H4 (cell line): Measurements from ENCODE around the gene ARL15. TPM values are rescaled to one million over a fixed set of nuclear protein-coding genes. Genes with fewer than 3 reads are reported as not detected.
"Not testable (repeated sequence)": the region's sequence is repeated elsewhere in the genome, so short reads cannot be mapped to it uniquely, and the experiment has no call there.

Experiments used
- DNase-seq: peaks from one replicate; pipeline ENCODE4 v3.0.0-alpha.2; 2015; ENCODE audit warnings: low spot score
- total RNA-seq: library from RNA; depleted of rRNA; stranded (reverse); fragments of >200 nt; shearing (Covaris generic); gene quantifications from 2 replicates; pipeline ENCODE4 v1.2.3, GENCODE V29; 2014; rRNA removed

Gene ARL15
- total RNA-seq = 15.3 and 21.3 TPM in 2 replicates

- DNase-seq = peak; percentile 96
Measured at GRCh38 chr5:54310433-54311175, at the start of gene ARL15. TSS of gene ARL15 (minus strand) at chr5:54310573.

- peak; percentile 37 for DNase-seq
Measured at GRCh38 chr5:54360089-54360488, 49.7 kb upstream of the ARL15 start.

- DNase-seq = no peak
Measured at GRCh38 chr5:54357408-54358058, 47.2 kb upstream of the ARL15 start.

GRCh38 chr5:54353933-54354564 is 43.7 kb upstream of the ARL15 start:
- not testable (repeated sequence) for DNase-seq

- not testable (repeated sequence) for DNase-seq
Measured at GRCh38 chr5:54352580-54352979, 42.2 kb upstream of the ARL15 start.

GRCh38 chr5:54347221-54347865 is 37.0 kb upstream of the ARL15 start:
- no peak for DNase-seq

- no peak for DNase-seq
Measured at GRCh38 chr5:54344653-54345052, 34.3 kb upstream of the ARL15 start.

- DNase-seq = no peak
Measured at GRCh38 chr5:54341971-54342370, 31.6 kb upstream of the ARL15 start.

GRCh38 chr5:54337523-54337922 is 27.1 kb upstream of the ARL15 start:
- no peak for DNase-seq

- DNase-seq = no peak
Measured at GRCh38 chr5:54332720-54333119, 22.3 kb upstream of the ARL15 start.

GRCh38 chr5:54329731-54330709 is 19.6 kb upstream of the ARL15 start:
- peak; percentile 84 for DNase-seq

GRCh38 chr5:54326662-54327270 is 16.4 kb upstream of the ARL15 start:
- DNase-seq = no peak

- no peak for DNase-seq
Measured at GRCh38 chr5:54325610-54326311, 15.4 kb upstream of the ARL15 start.

- no peak for DNase-seq
Measured at GRCh38 chr5:54325272-54325609, 14.9 kb upstream of the ARL15 start.

- no peak for DNase-seq
Measured at GRCh38 chr5:54324651-54325271, 14.4 kb upstream of the ARL15 start.

GRCh38 chr5:54323495-54323894 is 13.1 kb upstream of the ARL15 start:
- DNase-seq = no peak

- DNase-seq = no peak
Measured at GRCh38 chr5:54320256-54320655, 9.9 kb upstream of the ARL15 start.

- no peak for DNase-seq
Measured at GRCh38 chr5:54317511-54318260, 7.3 kb upstream of the ARL15 start.
